T-helper 9 cell (primary cell): Measurements from ENCODE around the gene TMEM255B.

Experiments
- DNase-seq: peaks from one replicate; pipeline ENCODE4 v3.0.0-alpha.2; 2020

The TMEM255B gene

DNA sequence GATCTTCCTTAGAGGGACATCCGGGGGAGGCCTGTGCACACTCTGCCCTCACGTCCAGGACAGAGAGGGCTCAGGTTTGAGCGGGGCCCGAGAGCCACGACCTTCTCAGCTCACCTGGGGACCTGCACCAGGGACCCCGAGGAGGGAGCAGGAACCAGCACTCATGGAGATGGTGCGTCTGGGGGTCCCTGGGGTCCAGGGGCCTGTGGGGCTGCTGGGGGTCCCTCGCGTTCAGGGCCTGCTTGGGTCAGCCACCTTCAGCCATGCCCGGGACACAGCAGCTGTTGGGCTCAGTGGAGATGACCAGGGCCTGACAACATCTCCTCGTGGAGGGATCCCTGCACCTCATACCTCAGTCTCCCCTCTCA lies 47.1 kb downstream of the TMEM255B start:
- no peak for DNase-seq

DNA sequence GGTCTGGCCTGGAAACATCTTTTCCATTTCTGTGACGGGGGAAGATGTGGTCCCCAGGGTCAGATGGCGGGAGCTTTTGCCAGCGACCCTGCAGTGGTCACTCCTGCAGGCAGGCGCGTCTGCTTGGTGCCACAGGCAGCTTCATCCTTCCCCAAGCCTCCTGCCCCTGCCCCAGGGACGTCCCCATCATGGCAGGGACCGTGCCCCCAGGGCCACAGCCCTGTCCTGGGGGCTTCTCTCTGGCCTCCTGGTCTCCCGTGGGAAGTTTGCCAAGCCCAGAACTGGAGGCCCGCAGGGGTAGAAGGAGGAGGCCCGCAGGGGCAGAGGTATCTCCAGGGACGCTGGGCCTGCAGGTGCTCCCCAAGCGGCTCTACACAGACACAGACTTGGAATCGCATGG lies 47.5 kb downstream of the TMEM255B start:
- no peak for DNase-seq

DNA sequence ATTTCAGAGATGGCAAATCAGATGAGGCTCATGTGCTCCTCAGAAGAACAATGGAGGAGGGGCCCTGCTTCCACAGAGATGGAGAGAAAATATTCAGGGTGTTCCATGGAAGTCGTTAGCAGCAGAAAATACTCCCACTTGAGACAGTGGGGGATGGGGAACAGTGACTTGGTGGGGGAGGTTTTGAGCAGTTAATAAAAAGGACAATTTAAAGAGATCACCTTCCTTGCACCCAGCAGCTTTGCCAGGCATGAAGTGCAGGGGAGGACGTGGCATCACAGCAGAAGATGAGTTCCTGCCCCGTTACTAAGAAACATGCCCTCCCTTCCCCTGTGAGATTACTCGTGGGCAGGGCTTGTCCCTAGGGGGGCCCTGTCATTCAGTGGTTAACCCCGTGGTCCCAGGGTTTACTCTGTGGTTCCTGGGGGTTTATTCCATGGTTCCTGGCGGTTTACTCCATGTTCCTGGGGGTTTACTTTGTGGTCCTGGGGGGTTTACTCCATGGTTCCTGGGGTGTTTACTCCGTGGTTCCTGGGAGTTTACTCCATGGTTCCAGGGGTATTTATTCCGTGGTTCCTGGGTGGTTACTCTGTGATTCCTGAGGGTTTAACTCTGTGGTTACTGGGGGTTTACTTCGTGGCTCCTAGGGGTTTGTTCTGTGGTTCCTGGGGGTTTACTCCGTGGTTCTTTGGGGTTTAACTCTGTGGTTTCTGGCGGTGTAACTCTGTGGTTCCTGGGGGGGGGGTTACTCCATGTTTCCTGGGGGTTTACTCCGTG lies 49.2 kb downstream of the TMEM255B start:
- DNase-seq, result no peak

DNA sequence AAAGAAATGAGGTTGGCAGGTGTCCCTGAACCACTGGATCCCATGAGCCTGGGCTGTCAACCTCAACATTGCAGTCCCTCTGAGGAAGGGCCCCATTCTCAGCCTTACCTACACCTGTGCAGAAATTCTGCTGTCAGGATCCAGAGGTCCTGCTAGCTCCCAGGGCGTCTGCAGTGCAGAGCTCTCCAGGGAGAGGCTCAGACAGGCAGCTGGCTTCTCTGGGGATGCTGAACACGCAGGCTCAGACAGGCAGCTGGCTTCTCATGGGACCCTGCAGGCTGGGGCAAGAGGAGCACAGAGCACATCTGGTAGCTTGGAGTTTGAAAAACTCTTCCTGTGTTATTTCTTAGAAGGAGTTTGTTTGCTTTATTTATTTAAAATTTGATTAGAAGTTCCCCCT lies 50.9 kb downstream of the TMEM255B start:
- DNase-seq, result no peak

DNA sequence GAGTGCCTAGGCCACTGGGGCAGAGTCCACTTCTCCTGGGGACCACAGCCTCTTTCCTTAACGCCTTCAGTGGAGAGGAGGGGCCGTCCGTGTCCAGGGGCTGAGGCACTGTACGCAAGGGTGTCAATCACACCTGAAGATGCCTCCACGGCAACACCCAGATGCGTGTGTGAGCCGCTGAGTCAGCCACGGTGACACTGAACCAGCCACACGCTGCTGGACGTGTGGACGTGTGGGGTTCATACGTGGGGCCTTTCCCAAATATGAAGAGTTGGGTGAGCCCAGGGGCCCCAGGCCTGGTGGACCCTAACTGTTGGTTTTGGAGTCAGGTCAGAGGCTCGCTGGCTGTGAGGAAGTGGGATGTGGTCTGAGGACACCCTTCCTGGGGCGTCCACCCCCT lies 51.6 kb downstream of the TMEM255B start:
- DNase-seq, result no peak

DNA sequence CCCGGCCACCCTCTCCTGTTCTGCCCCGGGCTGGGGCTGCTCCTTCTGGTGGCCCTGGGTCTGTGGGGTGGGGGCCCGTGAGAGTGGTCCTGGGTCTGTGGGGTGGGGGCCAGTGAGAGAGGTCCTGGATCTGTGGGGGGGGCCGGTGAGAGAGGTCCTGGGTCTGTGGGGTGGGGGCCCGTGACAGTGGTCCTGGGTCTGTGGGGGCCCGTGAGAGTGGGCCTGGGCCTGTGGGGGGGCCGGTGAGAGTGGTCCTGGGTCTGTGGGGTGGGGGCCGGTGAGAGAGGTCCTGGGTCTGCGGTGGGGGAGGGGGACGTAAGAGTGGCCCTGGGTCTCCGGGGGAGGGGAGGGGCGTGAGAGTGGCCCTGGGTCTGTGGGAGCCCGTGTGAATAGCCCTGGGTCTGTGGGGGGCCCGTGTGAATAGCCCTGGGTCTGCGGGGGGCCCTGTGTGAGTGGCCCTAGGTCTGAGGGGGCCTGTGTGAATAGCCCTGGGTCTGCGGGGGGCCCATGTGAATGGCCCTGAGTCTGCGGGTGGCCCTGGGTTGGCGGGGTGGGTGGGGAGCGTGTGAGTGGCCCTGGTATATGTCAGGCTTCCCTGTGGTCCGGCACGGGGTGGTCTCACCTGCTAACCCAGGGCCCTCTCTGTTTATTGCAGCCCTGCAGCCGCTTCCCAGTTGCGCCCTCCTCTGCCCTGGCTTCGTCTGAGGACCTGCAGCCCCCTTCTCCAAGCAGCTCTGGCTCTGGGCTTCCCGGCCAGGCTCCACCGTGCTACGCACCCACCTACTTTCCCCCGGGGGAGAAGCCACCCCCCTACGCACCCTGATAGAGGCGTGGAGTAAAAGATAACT lies 52.3 kb downstream of the TMEM255B start:
- no peak for DNase-seq

DNA sequence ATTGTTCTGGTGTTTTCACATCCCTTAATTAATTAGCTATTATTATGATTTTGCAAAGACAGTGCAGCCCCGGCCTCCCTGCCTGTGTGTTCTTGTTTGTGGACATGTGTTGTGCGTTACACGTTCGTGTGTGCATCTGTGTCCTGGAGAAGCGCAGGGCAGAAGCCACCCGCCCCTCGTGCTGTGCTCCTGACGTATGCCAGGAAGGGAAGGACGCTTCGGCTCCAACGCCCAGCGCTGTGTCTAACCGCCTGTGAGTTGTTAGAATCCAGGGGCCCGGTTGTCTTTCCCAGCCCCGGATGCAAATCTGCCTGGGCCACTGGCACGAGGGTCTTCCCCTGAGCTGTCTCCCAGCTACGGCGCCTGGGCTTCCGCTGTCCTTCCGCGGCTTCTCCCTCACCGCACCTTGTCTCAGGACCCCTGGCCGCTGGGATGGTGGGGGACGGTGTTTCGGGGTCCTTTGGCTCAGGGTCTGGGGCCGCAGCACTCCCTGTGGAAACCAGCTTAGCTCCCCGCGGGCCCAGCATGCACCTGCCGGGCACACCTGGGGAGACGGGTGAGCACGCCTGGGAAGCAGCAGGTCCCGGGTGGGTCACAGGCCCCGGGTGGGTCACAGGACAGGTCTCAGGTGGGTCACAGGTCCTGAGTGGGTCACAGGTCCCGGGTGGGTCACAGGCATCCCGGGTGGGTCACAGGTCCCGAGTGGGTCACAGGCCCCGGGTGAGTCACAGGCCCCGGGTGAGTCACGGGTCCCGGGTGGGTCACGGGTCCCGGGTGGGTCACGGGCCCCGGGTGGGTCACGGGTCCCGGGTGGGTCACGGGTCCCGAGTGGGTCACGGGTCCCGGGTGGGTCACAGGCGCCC lies 53.4 kb downstream of the TMEM255B start:
- DNase-seq, result no peak

DNA sequence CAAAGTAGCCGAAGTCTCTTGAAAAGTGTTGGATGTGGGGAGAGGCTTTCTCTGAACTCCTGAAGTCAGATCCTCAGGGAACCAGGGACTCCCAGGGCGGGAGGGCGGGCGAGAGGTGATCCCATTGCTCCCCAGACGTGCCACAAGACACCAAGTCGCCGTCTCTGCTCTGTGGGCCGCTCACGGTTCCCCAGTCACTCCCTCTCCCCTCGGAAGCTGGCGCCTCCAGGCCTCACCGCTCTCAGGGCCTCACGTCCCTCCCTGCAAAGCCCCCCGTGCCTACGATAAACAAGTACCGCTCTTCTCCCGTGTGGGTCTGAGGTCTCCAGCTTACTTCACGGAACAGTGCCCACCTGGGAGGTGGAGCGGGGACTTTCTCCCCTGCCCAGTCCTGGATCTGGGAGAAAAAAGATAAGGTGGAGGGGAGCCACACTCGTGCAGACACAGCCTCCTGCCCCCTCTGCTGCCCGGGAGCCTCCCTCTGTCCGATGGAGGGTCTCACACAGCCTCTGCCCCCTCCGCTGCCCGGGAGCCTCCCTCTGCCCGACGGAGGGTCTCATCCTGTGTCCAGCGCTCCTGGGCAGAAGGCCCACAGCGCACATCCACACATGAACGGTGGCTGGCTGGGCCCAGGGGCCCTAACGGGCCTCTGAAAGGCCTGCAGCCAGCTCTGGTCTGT lies 54.2 kb downstream of the TMEM255B start:
- no peak for DNase-seq

DNA sequence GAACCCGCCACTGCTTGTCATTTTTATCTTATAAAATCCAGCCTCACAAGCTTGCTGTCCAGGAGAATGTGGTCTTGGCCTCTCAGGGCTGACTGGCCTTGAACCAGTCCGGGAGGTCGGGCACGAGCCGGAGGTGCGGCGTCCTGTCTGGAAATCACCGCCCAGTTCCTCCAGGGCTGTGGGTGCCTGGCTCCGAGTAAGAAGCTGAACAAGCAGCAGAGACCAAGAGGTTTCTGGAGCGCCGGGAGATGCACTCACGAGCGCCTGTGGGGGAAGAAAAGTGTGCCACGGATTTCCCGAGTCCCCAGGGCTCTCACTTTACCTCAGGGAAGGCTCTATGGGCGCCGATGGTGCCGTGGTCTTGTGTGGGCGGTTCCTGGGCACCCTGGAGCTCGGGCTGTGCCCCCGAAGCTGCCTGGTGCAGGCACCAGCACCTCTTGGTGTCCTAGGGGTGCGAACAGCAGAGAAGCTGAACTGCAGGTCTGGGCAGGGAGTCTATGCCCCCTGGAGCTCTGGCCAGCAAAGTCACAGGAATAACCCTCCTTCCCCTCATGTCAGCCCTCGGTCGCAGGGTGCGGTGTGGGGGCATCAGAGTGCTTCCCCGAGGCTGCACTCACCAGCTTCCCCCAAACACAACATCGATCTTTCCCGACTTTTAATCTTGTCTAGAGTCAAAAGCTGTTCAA lies 54.9 kb downstream of the TMEM255B start:
- no peak for DNase-seq

DNA sequence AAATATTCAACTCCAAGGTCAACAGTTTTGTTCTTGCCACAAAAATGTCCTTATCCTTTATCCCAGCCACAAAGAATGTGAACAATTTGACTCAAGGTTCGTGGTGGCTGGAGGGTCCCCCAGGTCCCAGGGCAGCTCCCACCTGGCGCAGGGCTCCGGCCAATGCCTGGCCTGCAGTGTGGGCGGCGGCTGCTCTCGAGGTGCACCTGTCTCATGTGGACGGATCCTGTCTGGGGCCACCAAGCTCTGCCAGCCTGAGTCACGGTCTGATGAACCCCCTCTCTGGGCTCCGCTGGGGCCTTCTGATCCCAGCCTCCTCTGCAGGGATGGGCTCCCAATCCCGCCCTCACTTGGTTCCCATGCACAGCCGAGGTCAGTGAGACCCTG lies 55.4 kb downstream of the TMEM255B start:
- no peak for DNase-seq

DNA sequence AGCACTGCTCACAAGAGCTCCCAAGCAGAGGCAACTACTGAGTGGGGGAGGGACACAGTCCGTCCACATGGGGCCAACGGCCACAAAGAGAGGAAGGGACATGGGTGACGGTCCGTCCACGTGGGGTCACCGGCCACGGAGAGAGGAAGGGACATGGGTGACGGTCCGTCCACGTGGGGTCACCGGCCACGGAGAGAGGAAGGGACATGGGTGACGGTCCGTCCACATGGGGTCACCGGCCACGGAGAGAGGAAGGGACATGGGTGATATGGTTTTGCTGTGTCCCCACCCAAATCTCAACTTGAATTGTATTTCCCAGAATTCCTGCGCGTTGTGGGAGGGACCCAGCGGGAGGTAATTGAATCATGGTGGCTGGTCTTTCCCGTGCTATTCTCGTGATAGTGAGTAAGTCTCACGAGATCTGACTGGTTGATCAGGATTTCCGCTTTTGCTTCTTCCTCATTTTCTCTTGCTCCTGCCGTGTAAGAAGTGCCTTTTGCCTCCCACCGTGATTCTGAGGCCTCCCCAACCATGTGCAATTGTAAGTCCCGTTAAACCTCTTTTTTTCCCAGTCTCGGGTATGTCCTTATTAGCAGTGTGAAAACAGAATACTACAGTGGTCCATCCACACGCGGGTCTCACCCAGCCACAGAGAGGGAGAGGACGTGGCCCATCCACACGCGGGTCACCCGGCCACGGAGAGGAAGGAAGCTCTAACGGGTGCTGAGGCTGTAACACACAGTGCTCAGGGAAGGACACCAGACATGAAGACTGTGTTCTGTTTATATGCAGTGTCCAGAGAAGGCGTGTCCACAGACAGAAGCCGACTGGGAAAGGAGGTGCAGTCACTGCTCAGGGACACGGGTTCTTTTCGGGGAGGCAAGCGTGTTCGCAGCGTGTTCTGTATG lies 56.4 kb downstream of the TMEM255B start:
- DNase-seq, result no peak

DNA sequence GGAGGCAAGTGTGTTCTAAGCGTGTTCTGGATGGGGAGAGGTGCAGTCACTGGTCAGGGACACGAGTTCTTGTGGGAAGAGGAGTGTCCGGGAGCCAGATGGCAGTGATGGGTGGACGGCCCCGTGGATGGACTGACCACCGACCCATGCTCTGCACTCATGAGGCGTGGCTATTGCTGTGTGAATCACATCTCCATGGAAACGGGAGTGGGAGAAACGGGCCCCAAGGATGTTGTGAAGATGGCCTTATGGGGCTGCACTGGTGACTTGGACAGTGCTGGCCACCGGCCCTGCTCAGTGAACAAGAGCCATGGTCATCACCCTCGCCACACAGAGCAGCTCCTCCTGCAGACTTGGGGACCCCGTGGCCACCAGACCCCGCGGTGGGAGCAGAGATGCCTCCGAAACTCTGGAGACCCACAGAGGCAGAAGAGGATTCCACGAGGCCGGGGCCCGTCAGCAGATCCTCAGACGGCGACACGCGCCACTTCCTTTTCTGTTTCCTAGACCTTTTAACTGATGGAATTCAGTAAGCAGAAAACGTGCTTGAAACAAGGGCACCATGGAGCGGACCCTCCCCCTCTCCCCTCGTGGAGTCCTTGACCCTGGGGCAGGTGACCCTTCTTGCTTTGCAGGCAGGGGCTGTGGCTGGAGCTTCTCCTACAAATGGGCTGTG lies 57.4 kb downstream of the TMEM255B start:
- no peak for DNase-seq

DNA sequence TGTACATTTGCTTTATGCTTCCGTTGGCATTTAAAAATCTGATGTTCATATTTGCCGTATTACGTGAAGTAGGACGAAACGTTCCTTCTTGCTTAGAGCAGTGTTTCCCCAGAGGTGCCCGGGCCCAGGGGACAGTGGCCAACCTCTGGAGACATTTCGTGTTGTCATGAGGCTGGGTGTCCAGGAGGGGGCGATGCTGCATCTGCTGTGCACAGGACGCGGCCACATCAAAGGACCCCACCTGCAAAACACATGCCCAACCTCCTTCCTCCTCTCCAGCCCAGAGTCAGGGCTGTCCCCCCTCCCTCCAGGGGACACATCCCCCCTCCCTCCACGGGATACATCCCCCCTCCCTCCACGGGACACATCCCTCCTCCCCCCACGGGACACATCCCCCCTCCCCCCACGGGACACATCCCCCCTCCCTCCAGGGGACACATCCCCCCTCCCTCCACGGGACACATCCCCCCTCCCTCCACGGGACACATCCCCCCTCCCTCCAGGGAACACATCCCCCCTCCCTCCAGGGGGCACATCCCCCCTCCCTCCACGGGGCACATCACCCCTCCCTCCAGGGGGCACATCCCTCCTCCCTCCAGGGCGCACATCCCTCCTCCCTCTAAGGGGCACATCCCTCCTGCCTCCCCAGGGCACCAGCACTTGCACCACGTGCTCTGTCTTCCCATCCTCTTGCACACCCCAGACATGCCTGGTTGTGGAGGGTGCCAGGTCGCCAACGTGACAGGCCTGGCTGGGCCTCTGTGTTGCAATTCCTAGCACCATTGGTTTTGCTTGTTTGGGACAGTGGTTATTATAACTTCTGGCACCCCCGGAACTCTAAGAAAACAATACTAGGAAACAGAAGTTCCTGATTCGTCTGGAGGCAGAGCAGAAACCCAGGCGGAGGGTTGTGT lies 58.2 kb downstream of the TMEM255B start:
- peak; percentile 87 for DNase-seq

DNA sequence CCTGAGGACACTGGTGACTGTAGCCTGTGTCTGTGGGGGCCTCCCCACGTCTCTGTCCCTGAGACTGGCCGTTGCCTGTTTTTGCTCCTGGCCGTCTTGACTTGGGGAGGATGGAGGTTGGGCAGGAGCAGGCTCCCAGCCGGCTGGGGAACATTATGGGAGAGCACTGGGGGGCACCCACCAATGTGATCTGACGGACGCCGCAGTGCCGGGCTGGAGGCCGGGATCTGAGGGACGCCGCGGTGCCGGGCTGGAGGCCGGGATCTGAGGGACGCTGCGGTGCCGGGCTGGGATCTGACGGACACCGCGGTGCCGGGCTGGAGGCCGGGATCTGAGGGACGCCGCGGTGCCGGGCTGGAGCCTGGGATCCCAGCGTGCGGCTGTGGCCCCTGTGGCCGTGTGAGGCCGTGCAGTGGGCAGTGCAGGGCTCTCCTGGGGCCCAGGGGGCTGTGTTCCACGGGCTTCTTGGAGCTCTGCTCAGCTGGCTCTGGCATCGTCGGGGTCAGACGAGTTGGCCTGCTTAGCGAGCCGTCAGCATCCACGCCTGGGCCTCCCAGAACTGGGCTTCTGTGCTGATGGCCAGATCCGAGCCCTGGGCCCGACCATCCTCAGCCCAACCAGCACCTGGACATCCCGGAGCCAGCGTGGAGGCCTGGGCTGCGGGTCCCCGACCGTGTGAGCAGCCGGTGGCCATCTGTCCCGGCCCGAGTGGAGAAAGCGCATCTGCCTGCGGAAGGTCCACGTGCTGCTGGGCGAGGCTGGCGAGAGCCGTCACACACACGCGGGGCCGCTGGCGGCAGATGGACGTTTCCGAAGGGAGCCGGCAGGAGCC lies 59.0 kb downstream of the TMEM255B start:
- DNase-seq, result no peak

DNA sequence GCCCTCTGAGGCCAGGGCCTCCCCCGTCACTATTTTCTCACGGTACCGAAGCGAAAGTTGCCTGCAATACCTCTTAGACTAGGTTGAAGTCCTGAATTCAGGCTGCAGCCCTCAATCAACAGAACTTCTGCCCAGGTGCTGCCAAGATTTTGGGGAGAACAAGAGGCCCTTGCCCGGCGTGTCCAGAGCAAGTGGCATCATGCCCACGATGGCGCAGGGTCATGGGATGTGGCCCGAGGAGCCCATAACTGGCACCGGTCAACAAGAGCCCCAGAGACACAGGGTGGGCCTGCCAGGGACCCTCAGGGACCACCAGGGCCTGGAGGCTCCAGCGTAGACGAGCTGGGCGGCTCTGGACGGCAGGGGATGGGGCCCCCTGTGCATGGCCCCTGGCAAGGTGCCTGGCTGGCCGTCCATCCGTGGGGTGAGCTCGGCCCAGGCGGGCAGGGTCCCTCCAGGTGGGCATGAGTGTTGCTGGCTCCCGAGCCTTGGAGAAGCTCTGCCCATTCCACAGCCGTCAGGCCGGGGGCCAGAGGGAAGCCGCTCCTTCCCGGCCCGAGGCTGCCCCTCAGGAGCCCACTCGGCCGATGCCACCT lies 59.8 kb downstream of the TMEM255B start:
- DNase-seq, result no peak

DNA sequence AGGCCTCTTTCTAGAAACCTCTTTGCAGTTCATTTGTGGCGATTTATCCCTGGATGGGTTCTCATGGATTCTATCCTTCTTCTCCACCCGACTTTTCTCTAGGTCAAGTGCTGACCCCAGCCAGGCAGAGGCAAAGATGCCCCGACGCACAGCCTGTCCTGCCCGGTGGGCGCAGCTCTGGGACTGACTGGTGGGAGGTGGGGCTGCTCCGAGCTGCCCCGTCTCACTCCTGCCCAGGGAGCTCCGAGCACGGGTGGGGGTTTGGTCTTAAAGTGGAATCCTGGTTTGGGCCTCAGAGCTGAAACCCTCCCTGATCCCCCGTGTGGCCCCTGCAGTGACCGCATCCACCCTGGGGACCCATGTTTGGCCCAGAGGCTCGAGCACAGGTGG lies 60.3 kb downstream of the TMEM255B start:
- no peak for DNase-seq

DNA sequence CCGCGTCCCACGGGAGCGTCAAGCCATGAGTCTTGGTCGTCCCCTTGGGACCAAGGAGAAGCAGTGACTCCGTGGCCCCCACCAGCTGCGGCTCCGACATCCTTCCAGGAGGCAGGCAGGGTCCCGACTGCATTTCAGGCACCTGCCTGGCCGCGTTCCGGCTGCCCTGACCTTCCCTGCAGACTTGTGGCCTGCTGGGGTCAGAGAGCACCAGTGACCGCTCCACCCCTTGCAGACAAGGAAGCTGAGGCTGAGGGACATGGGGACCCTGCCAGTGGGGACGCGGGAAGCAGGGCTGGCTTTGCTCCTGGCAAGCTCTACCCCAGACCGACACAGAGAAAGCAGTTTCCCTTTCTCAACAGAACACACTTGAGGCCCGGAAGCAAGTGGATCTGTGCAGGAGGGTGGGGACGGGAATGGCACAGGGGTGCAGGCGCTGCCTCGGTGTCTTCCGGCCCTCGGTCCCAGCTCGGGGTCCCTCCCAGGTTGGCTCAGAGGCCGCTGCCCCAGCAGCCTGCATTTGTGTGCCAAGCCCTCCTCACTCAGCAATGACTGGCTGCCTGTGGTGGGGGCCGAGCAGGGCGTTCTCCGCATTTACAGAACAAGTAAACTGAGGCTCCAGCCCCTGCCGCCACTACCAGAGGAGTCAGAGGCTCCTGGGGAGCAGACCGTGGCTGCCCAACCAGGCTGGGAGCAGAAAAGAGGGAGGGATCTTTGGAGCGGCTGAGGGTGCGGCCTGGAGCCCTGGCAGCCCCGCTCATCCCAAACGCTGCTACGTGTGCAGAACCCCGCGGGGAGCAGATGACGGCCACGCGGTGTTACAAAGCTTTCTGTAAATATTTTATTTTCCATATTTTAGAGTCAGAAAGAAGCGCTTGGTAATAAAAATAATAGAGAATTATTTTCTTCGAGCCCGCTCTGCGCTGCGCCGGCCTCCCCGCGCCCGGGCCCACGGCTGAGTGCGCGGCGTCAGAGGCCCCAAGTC lies 61.0 kb downstream of the TMEM255B start:
- no peak for DNase-seq
